ENCODE data around the gene TSPAN9. TPM values are rescaled to one million over a fixed set of nuclear protein-coding genes. Genes with fewer than 3 reads are reported as not detected.

TSPAN9 gene
- polyA plus RNA-seq, 1 donor (not counting 4 experiments of a cell fraction or from before 2014, with no cell fraction given): 27.5 TPM

DNA sequence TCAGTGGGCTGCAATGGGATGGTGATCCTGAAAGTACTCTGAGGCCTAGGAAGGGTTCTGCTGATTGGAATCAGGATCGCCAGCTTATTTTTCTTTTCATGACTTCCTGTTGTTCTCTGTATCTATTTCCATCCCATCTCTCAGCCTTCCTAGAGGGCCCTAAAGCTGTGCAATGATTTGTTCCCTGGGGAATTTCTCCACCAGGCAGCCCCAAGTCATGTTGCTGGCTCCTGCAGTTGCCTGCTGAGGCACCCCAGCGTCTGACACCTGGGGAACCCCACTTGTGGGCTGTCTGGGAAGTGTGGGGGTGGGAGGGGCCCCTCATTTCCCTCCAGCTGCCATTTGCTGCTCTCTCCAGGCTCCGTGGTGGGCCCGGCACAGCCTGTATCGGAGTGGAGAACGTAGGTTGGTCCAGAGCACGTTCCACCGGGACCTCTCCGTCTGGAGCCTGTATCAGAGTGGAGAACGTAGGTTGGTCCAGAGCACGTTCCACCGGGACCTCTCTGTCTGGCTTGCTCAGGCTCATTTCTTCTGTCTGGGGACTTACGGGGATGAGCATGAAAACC lies 138.3 kb downstream of the TSPAN9 start:
- H3K27ac ChIP-seq (ENCODE audit: control insufficient read depth, insufficient read depth, low read length): no peak overlapping the region
- H4K20me1 ChIP-seq (ENCODE audit: control insufficient read depth, extremely low read depth, insufficient read depth, low read length): no peaks in the 10 kb centered on the region
- dilution Hi-C loops (cut with MboI; ENCODE audit: extremely low pct_ligation_motif_present, low sequenced_read_pairs): no loop called here
- peaks cover 25% of the 10 kb centered on the region for H3K4me1 ChIP-seq (ENCODE audit: control insufficient read depth, extremely low read depth, insufficient read depth, low read length)
- H3K4me3 ChIP-seq (ENCODE audit: control insufficient read depth in 2 of 3, extremely low read depth in 1 of 3, insufficient read depth in 2 of 3, low read depth in 1 of 3, low read length in 3 of 3): no peak overlapping the region
- H3K9me3 ChIP-seq (ENCODE audit: control insufficient read depth, low read depth, low read length): no peaks in the 10 kb centered on the region
- peaks cover 3% of the 10 kb centered on the region in 2 experiments for H3K36me3 ChIP-seq (ENCODE audit: control insufficient read depth in 2 of 2, extremely low read depth in 1 of 2, insufficient read depth in 2 of 2, low read length in 2 of 2)
- H3K79me2 ChIP-seq (ENCODE audit: control insufficient read depth, insufficient read depth, low read length): no peaks in the 10 kb centered on the region
- no peak overlapping the region for H3K4me2 ChIP-seq (ENCODE audit: control insufficient read depth, extremely low read depth, insufficient read depth, low read depth, low read length)
- H3K9me1 ChIP-seq (ENCODE audit: control insufficient read depth, extremely low read depth, insufficient read depth, low read length): no peaks in the 10 kb centered on the region
- no peak overlapping the region for H3K9ac ChIP-seq (ENCODE audit: control insufficient read depth, extremely low read depth, insufficient read depth, low read length)
- DNase-seq (ENCODE audit: low read depth, low spot score) (no peak), FAIRE-seq (no peak)
- no peak overlapping the region for H2AFZ ChIP-seq (ENCODE audit: control insufficient read depth, low read length)
- H3K27me3 ChIP-seq (ENCODE audit: control insufficient read depth, extremely low read depth, insufficient read depth, low read length): no peaks in the 10 kb centered on the region
- TF ChIP-seq, protein P1, sequence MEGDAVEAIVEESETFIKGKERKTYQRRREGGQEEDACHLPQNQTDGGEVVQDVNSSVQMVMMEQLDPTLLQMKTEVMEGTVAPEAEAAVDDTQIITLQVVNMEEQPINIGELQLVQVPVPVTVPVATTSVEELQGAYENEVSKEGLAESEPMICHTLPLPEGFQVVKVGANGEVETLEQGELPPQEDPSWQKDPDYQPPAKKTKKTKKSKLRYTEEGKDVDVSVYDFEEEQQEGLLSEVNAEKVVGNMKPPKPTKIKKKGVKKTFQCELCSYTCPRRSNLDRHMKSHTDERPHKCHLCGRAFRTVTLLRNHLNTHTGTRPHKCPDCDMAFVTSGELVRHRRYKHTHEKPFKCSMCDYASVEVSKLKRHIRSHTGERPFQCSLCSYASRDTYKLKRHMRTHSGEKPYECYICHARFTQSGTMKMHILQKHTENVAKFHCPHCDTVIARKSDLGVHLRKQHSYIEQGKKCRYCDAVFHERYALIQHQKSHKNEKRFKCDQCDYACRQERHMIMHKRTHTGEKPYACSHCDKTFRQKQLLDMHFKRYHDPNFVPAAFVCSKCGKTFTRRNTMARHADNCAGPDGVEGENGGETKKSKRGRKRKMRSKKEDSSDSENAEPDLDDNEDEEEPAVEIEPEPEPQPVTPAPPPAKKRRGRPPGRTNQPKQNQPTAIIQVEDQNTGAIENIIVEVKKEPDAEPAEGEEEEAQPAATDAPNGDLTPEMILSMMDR (optimal IDR thresholded peaks at IDR 0.05 in 1 of 3, IDR thresholded peaks at IDR 0.05 in 1 of 3, conservative IDR thresholded peaks at IDR 0.05 in 1 of 3; ENCODE audit: extremely low read depth in 1 of 3, insufficient read depth in 2 of 3, low read length in 3 of 3): no peak

DNA sequence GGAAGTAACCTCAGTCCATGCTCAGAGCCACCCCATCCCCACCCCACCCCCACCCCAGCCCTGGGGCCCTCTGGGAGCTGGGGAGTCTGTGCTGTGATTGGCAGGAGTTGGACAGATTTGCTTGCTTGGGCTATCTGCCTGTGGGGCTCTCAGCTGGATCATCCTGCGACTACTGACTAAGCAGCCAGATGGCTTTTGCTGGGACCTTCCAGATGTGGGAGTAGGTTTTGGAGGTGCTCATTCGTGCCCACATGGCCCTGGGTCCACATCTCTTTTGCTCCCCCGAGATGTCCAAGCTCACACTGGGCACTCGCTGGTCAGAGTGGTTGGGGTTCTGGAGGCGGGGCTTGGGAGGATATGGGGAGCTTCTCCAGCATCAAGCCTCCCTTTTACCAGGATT lies 138.9 kb downstream of the TSPAN9 start:
- Histone ChIP-seq H2AFZ (ENCODE audit: control insufficient read depth, low read length) (no peak overlapping the region), H3K27ac (ENCODE audit: control insufficient read depth, insufficient read depth, low read length) (no peak overlapping the region), H3K36me3 (ENCODE audit: control insufficient read depth in 2 of 2, extremely low read depth in 1 of 2, insufficient read depth in 2 of 2, low read length in 2 of 2) (peaks cover 3% of the 10 kb centered on the region in 2 experiments), H3K9ac (ENCODE audit: control insufficient read depth, extremely low read depth, insufficient read depth, low read length) (no peak overlapping the region), H3K9me1 (ENCODE audit: control insufficient read depth, extremely low read depth, insufficient read depth, low read length) (no peaks in the 10 kb centered on the region), H3K79me2 (ENCODE audit: control insufficient read depth, insufficient read depth, low read length) (no peaks in the 10 kb centered on the region), H3K4me1 (ENCODE audit: control insufficient read depth, extremely low read depth, insufficient read depth, low read length) (peaks cover 25% of the 10 kb centered on the region), H4K20me1 (ENCODE audit: control insufficient read depth, extremely low read depth, insufficient read depth, low read length) (no peaks in the 10 kb centered on the region), H3K4me2 (ENCODE audit: control insufficient read depth, extremely low read depth, insufficient read depth, low read depth, low read length) (no peak overlapping the region), H3K27me3 (ENCODE audit: control insufficient read depth, extremely low read depth, insufficient read depth, low read length) (no peaks in the 10 kb centered on the region), H3K4me3 (ENCODE audit: control insufficient read depth in 2 of 3, extremely low read depth in 1 of 3, insufficient read depth in 2 of 3, low read depth in 1 of 3, low read length in 3 of 3) (no peak overlapping the region), H3K9me3 (ENCODE audit: control insufficient read depth, low read depth, low read length) (no peaks in the 10 kb centered on the region)
- FAIRE-seq (no peak), DNase-seq (ENCODE audit: low read depth, low spot score) (no peak)
- dilution Hi-C loops (cut with MboI; ENCODE audit: extremely low pct_ligation_motif_present, low sequenced_read_pairs): no loop called here
- no peak for TF ChIP-seq EZH2 (IDR thresholded peaks at IDR 0.05; ENCODE audit: low read length)
- TF ChIP-seq, protein P1 (optimal IDR thresholded peaks at IDR 0.05 in 1 of 3, IDR thresholded peaks at IDR 0.05 in 1 of 3, conservative IDR thresholded peaks at IDR 0.05 in 1 of 3; ENCODE audit: extremely low read depth in 1 of 3, insufficient read depth in 2 of 3, low read length in 3 of 3): no peak
